ENCODE data around the gene HSBP1L1.
"Not testable (repeated sequence)": the region's sequence is repeated elsewhere in the genome, so short reads cannot be mapped to it uniquely, and the experiment has no call there.

The HSBP1L1 gene

DNA sequence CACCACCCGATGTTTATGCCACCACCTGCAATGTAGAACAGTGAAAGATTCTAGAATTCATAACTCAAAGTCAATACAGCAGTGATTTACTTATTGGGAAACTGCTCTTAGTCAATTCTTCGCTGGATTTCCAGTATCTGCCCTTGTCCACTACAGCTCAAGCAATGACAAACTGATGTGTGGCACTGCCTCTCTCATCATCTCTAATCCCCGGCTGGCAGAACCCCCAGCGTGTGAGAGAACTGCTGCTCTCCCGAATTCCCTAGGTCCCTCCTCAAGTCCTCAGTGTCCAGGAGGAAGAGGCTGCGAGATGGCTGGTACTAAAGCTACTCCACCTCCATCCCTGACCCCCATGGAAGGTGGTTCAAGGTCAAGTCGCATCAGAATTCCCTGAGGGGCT is 22.3 kb downstream of the HSBP1L1 start:
- no peak for DNase-seq (ENCODE audit: low read depth in 2 of 2)

DNA sequence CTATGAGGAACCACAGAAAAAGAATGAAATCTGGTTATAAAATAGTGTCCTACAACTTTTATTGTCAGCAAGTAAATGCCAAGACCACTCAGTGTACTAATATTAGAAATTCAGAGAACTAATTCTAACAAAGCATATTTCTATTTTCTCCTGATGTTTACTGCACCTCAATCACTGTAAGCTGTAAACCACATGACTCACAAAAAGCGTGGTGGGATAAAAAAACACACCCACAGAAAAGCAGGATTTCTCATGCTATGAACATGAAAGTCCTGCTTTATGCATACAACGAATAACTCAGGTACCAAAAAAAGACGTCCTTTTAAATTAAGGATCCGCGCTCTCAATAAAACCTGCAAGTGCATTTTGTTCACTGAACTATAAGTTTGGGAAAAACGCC is 23.1 kb downstream of the HSBP1L1 start:
- DNase-seq (ENCODE audit: low read depth in 2 of 2) = no peak

- peak; percentile 29 to 49 for DNase-seq (ENCODE audit: low read depth in 2 of 2)
Observed at GRCh38 chr18:79988071-79988450, 23.6 kb downstream of the HSBP1L1 start.

- peak; percentile 75 to 77 for DNase-seq (ENCODE audit: low read depth in 2 of 2)
Observed at GRCh38 chr18:79988451-79989194, 24.2 kb downstream of the HSBP1L1 start, which contains the start of gene TXNL4A. Gene TXNL4A, minus strand, starts transcription at chr18:79988563. Its CDS starts 171 bp downstream, at chr18:79988392.

DNA sequence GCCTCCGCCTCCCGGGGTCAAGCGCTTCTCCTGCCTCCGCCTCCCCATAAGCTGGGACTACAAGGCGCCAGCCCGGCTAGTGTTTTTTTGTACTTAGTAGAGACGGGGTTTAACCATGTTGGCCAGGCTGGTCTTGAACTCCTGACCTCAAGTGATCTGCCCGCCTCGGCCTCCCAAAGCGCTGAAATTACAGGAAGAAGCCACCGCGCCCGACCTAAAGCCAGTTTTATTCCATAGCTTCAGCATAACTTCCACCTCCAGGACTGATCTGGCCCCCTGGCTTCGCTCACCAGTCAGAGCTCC is 24.7 kb downstream of the HSBP1L1 start:
- DNase-seq (ENCODE audit: low read depth in 2 of 2) = no peak

- no peak for DNase-seq (ENCODE audit: low read depth in 2 of 2)
Observed at GRCh38 chr18:79991494-79991893, 27.1 kb downstream of the HSBP1L1 start.

- DNase-seq (ENCODE audit: low read depth in 2 of 2) = not testable (repeated sequence)
Observed at GRCh38 chr18:79999701-80000100, 35.3 kb downstream of the HSBP1L1 start.

DNA sequence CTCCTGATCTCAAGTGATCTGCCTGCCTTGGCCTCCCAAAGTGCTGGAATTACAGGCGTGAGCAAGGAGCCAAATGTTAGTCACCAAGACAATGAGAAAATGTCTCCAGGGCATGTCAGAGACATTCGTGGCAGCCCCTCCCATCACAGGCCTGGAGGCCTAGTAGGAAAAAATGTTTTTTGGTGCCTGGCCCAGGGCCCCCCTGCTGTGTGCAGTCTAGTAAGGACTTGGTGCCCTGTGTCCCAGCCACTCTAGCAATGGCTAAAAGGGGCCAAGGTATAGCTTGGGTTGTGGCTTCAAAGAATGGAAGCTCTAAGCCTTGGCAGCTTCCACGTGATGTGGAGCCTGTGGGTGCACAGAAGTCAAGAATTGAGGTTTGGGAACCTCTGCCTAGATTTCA is 36.4 kb downstream of the HSBP1L1 start:
- DNase-seq (ENCODE audit: low read depth in 2 of 2) = no peak

DNA sequence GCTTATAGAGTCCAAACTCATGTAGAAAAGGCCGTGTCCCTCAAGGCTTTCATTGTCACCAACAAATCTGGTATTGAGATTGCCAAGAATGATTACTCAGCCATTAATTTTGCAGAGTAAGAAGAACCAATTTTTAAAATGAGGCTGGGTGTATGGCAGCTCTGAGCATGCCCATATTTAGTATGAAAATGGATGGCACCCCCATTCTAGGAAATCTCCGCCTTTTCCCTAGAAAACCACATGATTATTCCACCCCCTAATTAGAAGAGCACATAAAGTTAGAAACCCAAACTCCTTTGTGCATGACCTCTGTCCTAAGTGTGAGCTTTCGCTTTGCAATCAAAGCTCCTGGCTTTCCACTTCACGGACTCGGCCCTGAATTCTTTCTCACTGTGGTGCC is 38.0 kb downstream of the HSBP1L1 start:
- DNase-seq (ENCODE audit: low read depth in 2 of 2) = no peak

DNA sequence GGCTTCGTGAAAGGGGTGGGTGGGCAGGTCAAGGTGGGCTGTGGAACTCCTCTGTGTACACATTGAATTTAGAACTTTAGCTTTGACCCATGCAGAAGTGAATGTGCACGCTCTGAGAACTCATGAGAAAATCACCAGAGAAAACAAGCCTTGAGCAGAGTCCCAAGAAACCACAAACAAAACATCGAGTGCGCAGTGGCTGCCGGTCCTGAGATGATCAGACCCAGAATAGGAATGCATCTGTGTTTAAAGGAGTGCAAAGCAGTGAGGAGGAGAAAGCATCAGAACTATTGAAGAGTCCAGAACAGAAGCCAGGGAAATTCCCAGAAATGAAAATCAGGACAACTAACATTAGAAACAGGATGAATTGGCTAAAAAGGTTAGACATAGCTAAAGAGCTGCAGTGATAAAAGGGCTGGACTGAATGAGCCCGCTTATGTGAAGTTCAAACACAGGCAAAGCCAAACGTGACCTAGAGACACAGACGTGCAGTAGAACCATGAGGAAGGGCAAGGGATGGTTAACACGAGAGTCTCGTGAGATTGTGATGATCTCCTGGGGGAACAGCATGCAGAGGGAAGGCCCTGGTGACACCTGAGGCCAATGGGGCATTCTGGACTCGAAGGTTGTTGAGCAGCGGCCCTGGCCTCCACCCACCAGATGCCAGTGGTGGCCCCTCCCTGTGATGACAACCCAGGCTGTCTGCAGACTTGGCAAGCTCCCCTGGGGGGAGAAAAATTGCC is 40.3 kb downstream of the HSBP1L1 start:
- DNase-seq (ENCODE audit: low read depth in 2 of 2) = no peak

GRCh38 chr18:80006724-80007123 is 42.3 kb downstream of the HSBP1L1 start:
- no peak for DNase-seq (ENCODE audit: low read depth in 2 of 2)

GRCh38 chr18:80009661-80010550 is 45.5 kb downstream of the HSBP1L1 start:
- DNase-seq (ENCODE audit: low read depth in 2 of 2) = no peak

DNA sequence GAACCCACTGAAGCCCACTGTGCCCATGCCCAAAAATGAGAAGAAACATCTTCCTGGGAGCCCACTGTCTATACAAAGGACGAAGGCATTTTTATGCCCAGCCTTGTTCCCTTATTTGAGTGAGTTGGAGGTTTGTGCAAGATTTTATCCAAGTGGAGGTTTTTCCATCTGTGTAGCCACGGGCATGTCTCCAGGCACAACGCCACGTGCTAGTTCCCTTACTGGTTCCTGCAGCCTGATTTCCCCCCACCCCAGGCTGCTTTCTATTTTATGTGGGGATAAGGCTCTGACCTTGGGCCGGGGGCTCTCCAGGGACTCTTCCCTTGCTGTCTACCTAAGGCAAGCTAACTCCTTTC is 46.1 kb downstream of the HSBP1L1 start:
- DNase-seq (ENCODE audit: low read depth in 2 of 2) = no peak

DNA sequence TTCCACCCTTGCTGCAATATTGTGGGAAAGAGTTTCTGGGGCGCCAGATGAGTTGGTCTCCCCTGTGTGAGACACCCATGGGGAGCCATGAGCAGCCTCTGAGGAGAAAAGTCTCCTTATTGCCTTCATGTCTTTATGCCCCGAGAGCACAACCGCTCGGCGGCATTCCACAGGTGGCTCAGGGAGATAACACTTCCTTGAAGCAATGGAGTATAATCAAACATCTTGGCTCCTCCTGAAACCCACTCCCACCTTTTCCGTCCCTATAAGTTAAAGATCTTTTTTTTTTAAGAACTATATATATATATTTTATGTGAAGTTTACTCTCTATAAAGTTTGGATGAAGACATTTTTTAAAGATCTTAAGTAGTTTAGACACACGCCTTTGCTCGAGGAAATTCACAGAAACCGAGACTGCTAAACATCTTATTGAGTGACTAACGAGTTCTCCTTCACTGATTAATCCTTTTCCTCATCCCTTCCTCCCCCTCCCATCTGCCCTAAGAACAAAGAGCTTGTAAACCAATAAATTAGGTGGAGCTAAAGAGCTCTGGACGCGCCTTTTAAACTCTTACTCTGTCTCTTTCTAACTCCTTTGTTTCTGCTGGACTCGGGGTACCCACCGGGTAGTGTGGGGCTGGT is 47.2 kb downstream of the HSBP1L1 start:
- not testable (repeated sequence) for DNase-seq (ENCODE audit: low read depth in 2 of 2)

DNA sequence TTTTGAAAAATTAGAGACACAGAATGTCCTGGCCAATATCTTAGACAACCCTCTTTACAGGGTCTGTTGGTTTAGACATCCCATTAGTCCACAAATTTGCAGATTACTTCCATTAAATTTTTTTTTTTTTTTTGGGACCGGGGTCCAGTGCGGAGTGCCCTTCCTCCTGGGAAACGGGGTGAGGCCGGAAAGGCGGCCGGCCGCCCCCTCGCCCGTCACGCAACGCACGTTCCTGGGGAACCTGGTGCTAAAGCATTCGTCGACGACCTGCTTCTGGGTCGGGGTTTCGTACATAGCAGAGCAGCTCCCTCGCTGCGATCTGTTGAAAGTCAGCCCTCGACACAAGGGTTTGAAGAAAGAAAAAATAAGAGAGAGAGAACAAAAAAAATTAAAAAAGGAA is 48.3 kb downstream of the HSBP1L1 start:
- DNase-seq (ENCODE audit: low read depth in 2 of 2) = no peak

Data from stimulated activated CD4-positive, alpha-beta T cell treated with anti-CD3 and anti-CD28 coated beads, Interleukin-15, amount 100 ng/mL, for 48 hours (primary cell).